Activated CD4-positive, alpha-beta T cell treated with anti-CD3 and anti-CD28 coated beads, Interleukin-2, amount 50 U/mL, for 48 hours (primary cell): ENCODE data around the gene DCP1B.

Source experiments
- DNase-seq, 2 experiments: peaks; one replicate each; pipeline ENCODE4 v3.0.0-alpha.2; 2020

Gene DCP1B

GRCh38 chr12:2004113-2004929 lies at the start of gene DCP1B:
Gene DCP1B, minus strand, starts transcription at chr12:2004457. Its CDS starts 26 bp downstream, at chr12:2004431.
- DNase-seq: peak; percentile 95 to 96

DNA sequence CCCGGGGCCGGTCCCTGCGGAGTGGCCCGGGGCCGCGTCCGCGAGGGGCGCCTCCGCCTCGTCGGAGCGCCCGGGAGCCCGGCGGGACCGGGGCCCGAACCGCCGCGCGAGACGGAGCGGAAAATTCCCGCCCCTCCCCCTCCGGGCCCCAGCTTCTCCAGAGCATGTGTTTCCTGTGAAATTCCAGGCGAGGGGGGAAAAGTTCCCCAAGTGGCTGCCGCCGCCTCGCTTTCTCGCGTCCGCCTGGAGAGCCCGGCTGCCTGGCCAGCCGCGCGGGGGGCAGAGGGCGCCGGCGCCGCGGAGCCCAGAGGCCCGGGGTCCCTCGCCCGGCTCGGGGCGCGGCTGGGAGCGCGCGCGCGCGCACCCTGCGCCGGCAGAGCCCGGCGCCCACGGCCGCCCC lies 49.4 kb upstream of the DCP1B start:
- no peak for DNase-seq

GRCh38 chr12:2052826-2053678 lies 48.8 kb upstream of the DCP1B start, which contains the start of gene CACNA1C:
Gene CACNA1C, plus strand, starts transcription at chr12:2052987. Its CDS starts 576 bp downstream, at chr12:2053563.
- DNase-seq: peak; percentile 40 to 50

- DNase-seq: no peak
Measured at GRCh38 chr12:2051700-2052621, 47.7 kb upstream of the DCP1B start.

GRCh38 chr12:2049604-2050540 lies 45.6 kb upstream of the DCP1B start:
- DNase-seq: no peak

- no peak for DNase-seq
Measured at GRCh38 chr12:2047752-2048151, 43.5 kb upstream of the DCP1B start.

DNA sequence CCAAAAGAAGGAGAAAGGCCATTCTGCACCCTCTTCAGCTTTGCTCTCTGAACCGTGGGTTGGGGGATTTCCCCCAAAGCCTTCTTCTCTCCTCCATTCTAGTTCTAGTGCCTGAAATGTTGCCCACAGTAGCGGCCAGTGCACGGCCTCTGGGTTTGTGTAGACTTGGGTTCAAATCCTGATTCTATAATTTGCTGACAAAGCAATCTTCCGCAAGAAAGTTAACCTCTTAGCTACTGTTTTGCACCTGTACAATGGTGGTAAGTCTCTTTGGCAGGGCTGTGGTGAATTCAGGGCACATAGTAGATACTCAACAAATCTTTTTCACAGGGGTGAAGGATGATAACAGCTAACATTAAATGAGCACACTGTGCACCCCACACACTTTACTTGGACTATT lies 42.7 kb upstream of the DCP1B start:
- no peak for DNase-seq

DNA sequence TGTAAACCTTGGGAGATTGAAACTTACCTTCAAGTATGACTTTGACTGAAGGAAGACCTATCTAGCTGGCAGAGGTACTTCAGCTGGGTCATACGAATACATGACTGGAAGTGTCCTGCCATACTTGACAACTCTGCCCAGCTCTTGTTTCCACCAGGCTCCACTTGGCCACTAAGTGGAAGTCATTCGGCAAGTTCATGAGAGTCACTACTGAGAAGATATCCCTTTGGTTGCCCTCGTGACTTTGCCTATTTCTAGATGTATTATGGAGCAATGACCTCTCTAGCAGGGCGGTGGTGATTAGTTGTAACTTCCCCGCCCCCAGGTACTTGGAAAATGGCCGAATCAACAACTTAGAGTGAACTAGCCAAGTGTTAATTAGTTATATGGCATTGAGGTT lies 39.9 kb upstream of the DCP1B start:
- DNase-seq: no peak

DNA sequence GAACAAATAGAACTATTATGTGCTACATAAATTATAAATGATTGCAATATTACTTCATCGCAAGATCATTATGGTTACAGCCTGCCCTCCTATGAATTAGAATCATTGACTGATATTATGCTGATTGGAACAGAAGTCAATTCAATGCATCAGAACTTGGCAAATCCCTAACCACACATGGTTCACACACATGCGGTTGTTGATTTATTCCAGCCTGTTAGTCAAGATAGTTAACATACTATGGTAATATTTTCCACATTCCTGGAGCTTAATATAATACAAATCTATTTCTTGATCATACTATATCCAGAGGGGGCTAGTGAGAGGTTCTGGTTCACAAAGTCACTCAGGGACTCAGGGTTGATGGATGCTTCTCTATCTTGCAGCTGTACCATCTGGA lies 38.8 kb upstream of the DCP1B start:
- no peak for DNase-seq

- DNase-seq: no peak
Measured at GRCh38 chr12:2039034-2039433, 34.8 kb upstream of the DCP1B start.

DNA sequence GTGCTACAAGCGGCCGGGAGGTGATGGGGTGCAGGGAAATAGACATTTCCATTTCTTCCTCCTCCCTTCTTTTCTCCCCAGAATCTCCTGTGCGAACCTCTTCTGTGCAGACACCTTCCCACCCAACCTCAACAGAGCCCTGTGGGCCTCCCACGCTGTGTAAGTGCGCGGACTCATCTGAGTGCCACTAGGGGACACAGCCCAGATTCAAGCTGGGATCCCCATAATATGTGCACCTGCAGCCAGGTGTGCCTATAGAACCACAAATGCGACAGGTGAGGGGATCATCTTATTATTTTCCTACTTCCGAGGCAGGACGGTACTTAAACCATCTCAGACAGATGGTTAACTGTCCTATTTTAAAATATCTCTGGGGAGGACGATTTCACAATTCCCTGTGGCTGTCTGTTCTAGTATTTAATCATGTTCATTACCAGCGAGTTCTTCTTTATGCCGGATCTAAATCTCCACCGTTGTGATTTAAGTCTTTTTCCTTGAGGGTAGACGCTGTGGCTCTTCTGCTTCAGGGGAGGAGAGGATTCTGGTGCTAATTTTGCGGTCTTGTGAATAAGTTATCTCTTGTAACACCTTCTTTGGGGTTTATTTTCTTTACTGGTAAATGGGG lies 31.3 kb upstream of the DCP1B start:
- DNase-seq: no peak

DNA sequence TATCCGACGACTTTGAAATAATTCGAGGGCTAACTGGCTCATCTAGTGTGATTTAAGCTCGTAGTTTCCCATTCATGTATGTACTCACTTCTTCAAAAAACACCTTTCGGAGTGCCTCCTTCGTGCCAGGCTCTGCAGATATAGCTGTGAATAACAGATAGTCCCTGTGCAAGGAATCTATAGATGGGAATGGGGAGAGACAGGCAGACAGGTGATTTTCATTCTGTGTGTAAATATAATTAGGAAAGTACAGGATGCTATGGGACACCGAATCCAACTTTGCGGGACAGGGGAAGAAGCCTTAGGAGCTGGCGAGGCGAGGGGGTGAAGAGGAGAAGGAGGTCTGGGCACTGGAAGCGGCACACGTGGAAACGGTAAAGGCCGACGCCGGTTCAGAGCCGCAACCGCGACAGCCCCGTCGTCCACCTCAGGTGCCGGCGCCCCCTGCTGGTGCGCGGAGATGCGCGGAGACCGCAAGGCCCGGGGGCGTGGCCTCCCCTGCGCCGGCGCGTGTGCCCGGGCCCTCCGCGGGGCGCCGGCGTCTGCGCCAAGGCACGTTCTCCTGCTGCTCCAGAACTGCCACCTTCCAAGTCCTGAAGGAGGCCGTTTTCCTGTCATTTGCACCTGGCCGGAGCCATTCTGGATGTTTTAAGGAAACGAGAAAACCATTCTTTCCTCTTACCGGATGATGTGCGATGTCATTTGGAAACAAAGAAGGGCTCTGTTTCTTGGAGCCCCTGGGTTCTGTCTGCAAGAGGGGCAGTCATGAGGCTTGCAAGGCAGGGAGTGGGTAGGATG lies 30.6 kb upstream of the DCP1B start:
- DNase-seq: peak; percentile 89 to 91

DNA sequence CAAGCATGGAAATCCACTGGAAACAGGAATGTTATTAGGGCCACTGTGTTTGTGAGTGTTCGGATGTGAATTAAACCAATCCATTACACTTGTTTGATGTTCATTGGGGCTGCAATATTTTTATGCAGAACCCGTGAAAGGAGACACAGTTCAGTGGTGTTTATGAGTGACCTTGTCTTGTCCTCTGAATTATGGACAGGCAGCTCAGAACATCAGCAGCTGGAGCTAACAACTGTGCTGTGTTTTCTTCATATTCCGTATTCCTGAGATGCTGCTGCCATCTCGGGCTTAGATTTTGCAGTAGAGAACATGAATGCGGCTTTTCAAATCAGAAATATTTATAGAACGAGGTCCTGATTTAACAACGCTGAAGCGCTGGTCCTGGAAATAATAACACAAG lies 28.2 kb upstream of the DCP1B start:
- DNase-seq: no peak

DNA sequence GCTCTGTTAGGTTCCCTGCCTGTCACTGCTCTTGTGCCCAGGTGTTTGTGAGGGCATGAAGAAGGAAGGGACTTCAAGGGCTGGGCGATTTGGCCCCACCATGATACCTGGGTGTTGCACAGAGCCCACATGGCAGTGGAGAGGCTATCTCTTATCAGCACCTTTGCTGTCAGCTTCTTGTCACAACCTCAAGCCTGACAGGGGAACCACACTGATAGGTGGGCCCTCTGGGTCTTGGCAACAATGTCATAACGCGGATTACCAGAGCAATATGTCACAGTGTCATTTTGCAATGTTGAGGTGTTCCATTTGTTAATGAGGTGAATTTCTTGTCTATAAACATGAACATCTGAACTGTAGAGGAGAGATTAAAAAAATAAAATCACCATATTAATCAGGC lies 25.6 kb upstream of the DCP1B start:
- DNase-seq: no peak

DNA sequence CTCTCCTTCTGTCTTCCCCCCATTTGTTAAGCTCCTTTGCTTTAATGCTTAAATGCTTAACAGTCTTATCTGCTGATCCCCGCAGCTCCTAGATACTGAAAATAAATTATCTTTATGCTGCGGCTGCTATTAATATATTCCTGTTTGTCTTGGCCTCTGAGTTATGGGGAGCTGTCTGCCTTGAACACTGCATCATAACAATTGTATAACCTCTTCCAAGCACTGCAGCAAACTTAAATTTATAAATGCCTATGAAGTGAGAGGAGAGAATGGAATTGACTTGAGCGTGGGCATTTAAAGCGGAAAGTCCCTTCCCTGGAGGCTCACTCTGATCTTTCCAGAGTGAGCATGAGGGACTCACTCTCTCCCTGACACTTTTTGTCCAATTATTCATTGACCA lies 23.1 kb upstream of the DCP1B start:
- DNase-seq: no peak

DNA sequence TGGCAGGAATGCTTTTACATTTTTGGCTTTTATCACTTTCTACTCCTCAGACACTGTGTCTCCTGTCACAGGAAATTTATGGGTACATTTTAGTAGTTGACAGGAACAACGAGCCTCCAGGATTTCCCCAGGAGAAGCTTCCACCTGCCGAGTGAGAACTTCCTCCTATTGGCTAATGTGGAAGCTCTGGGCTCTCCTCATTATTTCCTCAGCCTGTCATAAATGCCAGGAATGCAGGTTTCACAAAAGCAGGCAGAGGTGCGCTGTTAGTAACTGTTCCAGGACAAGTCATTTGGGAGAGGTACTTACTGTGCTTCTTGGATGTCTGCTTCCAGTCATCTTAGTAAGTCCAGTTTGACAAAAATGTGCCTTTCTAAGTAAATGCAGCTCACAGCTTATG lies 19.1 kb upstream of the DCP1B start:
- DNase-seq: no peak

GRCh38 chr12:2020511-2020910 lies 16.3 kb upstream of the DCP1B start:
- DNase-seq: no peak

DNA sequence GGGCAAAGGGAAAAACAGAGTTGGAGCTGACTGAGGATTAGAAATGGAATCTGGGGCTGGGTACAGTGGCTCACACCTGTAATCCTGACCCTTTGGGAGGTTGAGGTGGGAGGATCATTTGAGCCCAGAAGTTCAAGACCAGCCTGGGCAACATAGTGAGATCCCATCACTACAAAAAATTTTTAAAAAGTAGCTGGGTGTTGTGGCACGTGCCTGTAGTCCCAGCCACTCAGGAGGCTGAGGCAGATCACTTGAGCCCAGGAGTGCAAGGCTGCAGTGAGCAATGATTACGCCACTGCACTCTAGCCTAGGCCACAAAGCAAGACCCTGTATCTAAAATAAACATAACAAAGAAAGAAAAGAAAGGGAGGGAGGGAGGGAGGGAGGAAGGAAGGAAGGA lies 14.9 kb upstream of the DCP1B start:
- no peak for DNase-seq

GRCh38 chr12:2018391-2018790 lies 14.1 kb upstream of the DCP1B start:
- no peak for DNase-seq
